H9 (cell line): Measurements from ENCODE around the gene RXYLT1. TPM values are rescaled to one million over a fixed set of nuclear protein-coding genes. Genes with fewer than 3 reads are reported as not detected.

Experiments
- DNase-seq: peaks from one replicate; pipeline ENCODE4 v3.0.0-alpha.2; 2017
- H2AFZ ChIP-seq: one replicate; pipeline ENCODE4 v1.6.1; 2013; ENCODE audit warnings: mild to moderate bottlenecking, low read length, control low read depth, moderate library complexity
- H2AK5ac ChIP-seq: 2 replicates; pipeline ENCODE4 v1.6.1; 2013; ENCODE audit warnings: low read length, control low read depth, mixed read lengths; ENCODE audit not compliant: insufficient read length
- H2BK120ac ChIP-seq: one replicate; pipeline ENCODE4 v1.6.1; 2013; ENCODE audit warnings: low read depth, mild to moderate bottlenecking, low read length, control low read depth, inconsistent platforms; ENCODE audit not compliant: poor library complexity, severe bottlenecking
- H2BK12ac ChIP-seq: 2 replicates; pipeline ENCODE4 v1.6.1; 2013; ENCODE audit warnings: low read length, control low read depth, mixed read lengths, low read depth; ENCODE audit not compliant: insufficient read length
- H2BK15ac ChIP-seq: 2 replicates; pipeline ENCODE4 v1.6.1; 2013; ENCODE audit warnings: low read depth, low read length, control low read depth
- H2BK20ac ChIP-seq: one replicate; pipeline ENCODE4 v1.6.1; 2013; ENCODE audit warnings: low read depth, mild to moderate bottlenecking, low read length, control low read depth, inconsistent platforms; ENCODE audit not compliant: poor library complexity, severe bottlenecking
- H2BK5ac ChIP-seq: 2 replicates; pipeline ENCODE4 v1.6.1; 2013; ENCODE audit warnings: low read length, control low read depth, mixed read lengths; ENCODE audit not compliant: insufficient read length
- H3K14ac ChIP-seq: 2 replicates; pipeline ENCODE4 v1.6.1; 2013; ENCODE audit warnings: low read length, control low read depth; ENCODE audit not compliant: insufficient read depth
- H3K18ac ChIP-seq: 2 replicates; pipeline ENCODE4 v1.6.1; 2013; ENCODE audit warnings: low read depth, mild to moderate bottlenecking, mixed read lengths, low read length, control low read depth; ENCODE audit not compliant: insufficient read length
- H3K23ac ChIP-seq: 2 replicates; pipeline ENCODE4 v1.6.1; 2013; ENCODE audit warnings: low read length, control low read depth, mixed read lengths, low read depth; ENCODE audit not compliant: insufficient read length
- H3K23me2 ChIP-seq: 2 replicates; pipeline ENCODE4 v1.6.1; 2013; ENCODE audit warnings: low read depth, mild to moderate bottlenecking, mixed read lengths, low read length, control low read depth; ENCODE audit not compliant: insufficient read length, poor library complexity, severe bottlenecking
- H3K27ac ChIP-seq: 2 replicates; pipeline ENCODE4 v1.5.1; 2013; ENCODE audit warnings: low read length, control low read depth, mixed read lengths, low read depth; ENCODE audit not compliant: insufficient read length
- H3K27me3 ChIP-seq: 2 replicates; pipeline ENCODE4 v1.6.1; 2013; ENCODE audit warnings: low read length, control low read depth, inconsistent platforms; ENCODE audit not compliant: insufficient read depth
- H3K4ac ChIP-seq: 2 replicates; pipeline ENCODE4 v1.6.1; 2013; ENCODE audit warnings: low read depth, mild to moderate bottlenecking, control low read depth, inconsistent platforms, low read length, moderate library complexity
- H3K4me1 ChIP-seq: 2 replicates; pipeline ENCODE4 v1.6.1; 2013; ENCODE audit warnings: low read length, control low read depth, inconsistent platforms; ENCODE audit not compliant: insufficient read depth
- H3K4me2 ChIP-seq: 2 replicates; pipeline ENCODE4 v1.6.1; 2013; ENCODE audit warnings: low read length, control low read depth, mixed read lengths; ENCODE audit not compliant: insufficient read length, insufficient read depth
- H3K56ac ChIP-seq: 2 replicates; pipeline ENCODE4 v1.6.1; 2013; ENCODE audit warnings: low read depth, mild to moderate bottlenecking, mixed read lengths, low read length, control low read depth; ENCODE audit not compliant: insufficient read length
- H3K79me1 ChIP-seq: 2 replicates; pipeline ENCODE4 v1.6.1; 2013; ENCODE audit warnings: low read depth, mild to moderate bottlenecking, moderate library complexity, low read length, control low read depth, inconsistent platforms; ENCODE audit not compliant: insufficient read depth, poor library complexity, severe bottlenecking
- H3K79me2 ChIP-seq: 2 replicates; pipeline ENCODE4 v1.6.1; 2013; ENCODE audit warnings: low read length, control low read depth, inconsistent platforms; ENCODE audit not compliant: insufficient read depth
- H3K9ac ChIP-seq: 2 replicates; pipeline ENCODE4 v1.6.1; 2013; ENCODE audit warnings: low read length, control low read depth, mixed read lengths; ENCODE audit not compliant: insufficient read length; ENCODE audit errors: extremely low read depth
- H3K9me3 ChIP-seq: one replicate; pipeline ENCODE4 v1.6.1; 2013; ENCODE audit warnings: low read depth, low read length, inconsistent platforms; ENCODE audit not compliant: control insufficient read depth
- H3T11ph ChIP-seq: one replicate; pipeline ENCODE4 v1.6.1; 2013; ENCODE audit warnings: mild to moderate bottlenecking, low read length, control low read depth, inconsistent platforms
- H4K20me1 ChIP-seq: one replicate; pipeline ENCODE4 v1.6.1; 2013; ENCODE audit not compliant: control insufficient read depth, insufficient read length, insufficient read depth
- H4K5ac ChIP-seq: 2 replicates; pipeline ENCODE4 v1.6.1; 2013; ENCODE audit warnings: low read depth, mild to moderate bottlenecking, mixed read lengths, low read length, control low read depth; ENCODE audit not compliant: insufficient read length
- H4K8ac ChIP-seq: replicated peaks from 2 replicates; pipeline ENCODE4 v1.6.1; 2013; ENCODE audit warnings: low read length, control low read depth, mixed read lengths, low read depth; ENCODE audit not compliant: insufficient read length
- H4K91ac ChIP-seq: 2 replicates; pipeline ENCODE4 v1.6.1; 2013; ENCODE audit warnings: low read depth, mild to moderate bottlenecking, moderate library complexity, mixed read lengths, low read length, control low read depth; ENCODE audit not compliant: insufficient read length
- H3K27ac Mint-ChIP-seq, 3 experiments: 2 replicates in 2 of 3; 3 replicates in 1 of 3; pipeline ENCODE4 v1.8.0; 2020 to 2021; ENCODE audit warnings: mixed read lengths in 3 of 3, mild to moderate bottlenecking in 1 of 3, moderate library complexity in 1 of 3
- H3K27me3 Mint-ChIP-seq: 2 replicates; pipeline ENCODE4 v1.8.0; 2021; ENCODE audit warnings: low read depth, mild to moderate bottlenecking, moderate library complexity, mixed read lengths
- H3K36me3 Mint-ChIP-seq, 3 experiments: 2 replicates in 2 of 3; 3 replicates in 1 of 3; pipeline ENCODE4 v1.8.0; 2020 to 2021; ENCODE audit warnings: low read depth in 3 of 3, mixed read lengths in 3 of 3; ENCODE audit not compliant: insufficient read depth in 1 of 3
- H3K4me1 Mint-ChIP-seq, 2 experiments: 2 replicates each; pipeline ENCODE4 v1.8.0; 2020; ENCODE audit warnings: mixed read lengths in 2 of 2
- H3K4me3 Mint-ChIP-seq, 2 experiments: 2 replicates in 1 of 2; 3 replicates in 1 of 2; pipeline ENCODE4 v1.8.0; 2020 to 2021; ENCODE audit warnings: mild to moderate bottlenecking in 2 of 2, mixed read lengths in 2 of 2, moderate library complexity in 1 of 2
- H3K9me3 Mint-ChIP-seq, 2 experiments: 2 replicates in 1 of 2; 3 replicates in 1 of 2; pipeline ENCODE4 v1.8.0; 2020; ENCODE audit warnings: mild to moderate bottlenecking in 2 of 2, mixed read lengths in 2 of 2, moderate library complexity in 1 of 2
- total RNA-seq: library from RNA; stranded (reverse); gene quantifications from 2 replicates; pipeline ENCODE4 v1.2.1, GENCODE V29; 2021
- TF ChIP-seq, protein P1 (sequence below): fragments of 200-600 bp; sonication (generic); conservative IDR thresholded peaks from 3 replicates; pipeline ENCODE4 v1.8.0; 2021; ENCODE audit warnings: antibody characterized with exemption, mild to moderate bottlenecking

RXYLT1 gene
- total RNA-seq, 1 experiment from 2014 or later = 10.1 TPM

DNA sequence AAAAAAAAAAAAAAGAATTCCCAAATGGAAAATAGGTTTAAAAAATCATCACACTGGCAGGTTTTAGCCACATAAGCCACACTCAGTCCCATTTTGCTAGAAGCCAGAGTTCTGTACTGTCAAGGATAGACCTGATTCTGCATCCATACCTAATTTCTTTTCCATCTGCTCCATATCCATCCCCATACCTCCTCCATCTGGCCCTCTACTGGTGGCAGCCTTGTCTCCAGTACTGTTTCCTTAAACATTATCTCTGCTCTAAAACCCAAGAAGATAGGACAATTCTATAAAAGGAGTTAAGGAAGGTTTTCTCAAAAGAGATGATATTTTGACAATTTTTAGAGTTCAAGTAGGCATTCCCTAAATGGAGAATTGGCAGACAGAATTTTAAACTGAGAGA is 26.0 kb upstream of the RXYLT1 start:
- Histone ChIP-seq H3K79me1 (no peaks in the 10 kb centered on the region), H2BK120ac (no peak overlapping the region), H3K9ac (no peak overlapping the region), H3K23me2 (no peaks in the 10 kb centered on the region), H3K27me3 (no peaks in the 10 kb centered on the region), H4K8ac (no peak overlapping the region), H2AFZ (no peak overlapping the region), H3K18ac (no peak overlapping the region), H3K79me2 (no peaks in the 10 kb centered on the region), H3K23ac (no peak overlapping the region), H3K9me3 (no peaks in the 10 kb centered on the region), H3K27ac (no peak overlapping the region), H4K91ac (no peak overlapping the region), H3K4me2 (no peak overlapping the region), H3K4ac (no peak overlapping the region), H3T11ph (no peak overlapping the region), H3K14ac (no peak overlapping the region), H4K5ac (no peak overlapping the region), H4K20me1 (no peaks in the 10 kb centered on the region), H3K56ac (no peak overlapping the region), H2BK20ac (no peak overlapping the region), H2AK5ac (no peak overlapping the region), H3K4me1 (no peaks in the 10 kb centered on the region), H2BK15ac (no peak overlapping the region), H2BK12ac (no peak overlapping the region), H2BK5ac (no peak overlapping the region)
- no peak overlapping the region for H3K27ac Mint-ChIP-seq
- H3K27me3 Mint-ChIP-seq = no peaks in the 10 kb centered on the region
- DNase-seq = no peak
- no peak overlapping the region for H3K4me3 Mint-ChIP-seq
- TF ChIP-seq, protein P1, sequence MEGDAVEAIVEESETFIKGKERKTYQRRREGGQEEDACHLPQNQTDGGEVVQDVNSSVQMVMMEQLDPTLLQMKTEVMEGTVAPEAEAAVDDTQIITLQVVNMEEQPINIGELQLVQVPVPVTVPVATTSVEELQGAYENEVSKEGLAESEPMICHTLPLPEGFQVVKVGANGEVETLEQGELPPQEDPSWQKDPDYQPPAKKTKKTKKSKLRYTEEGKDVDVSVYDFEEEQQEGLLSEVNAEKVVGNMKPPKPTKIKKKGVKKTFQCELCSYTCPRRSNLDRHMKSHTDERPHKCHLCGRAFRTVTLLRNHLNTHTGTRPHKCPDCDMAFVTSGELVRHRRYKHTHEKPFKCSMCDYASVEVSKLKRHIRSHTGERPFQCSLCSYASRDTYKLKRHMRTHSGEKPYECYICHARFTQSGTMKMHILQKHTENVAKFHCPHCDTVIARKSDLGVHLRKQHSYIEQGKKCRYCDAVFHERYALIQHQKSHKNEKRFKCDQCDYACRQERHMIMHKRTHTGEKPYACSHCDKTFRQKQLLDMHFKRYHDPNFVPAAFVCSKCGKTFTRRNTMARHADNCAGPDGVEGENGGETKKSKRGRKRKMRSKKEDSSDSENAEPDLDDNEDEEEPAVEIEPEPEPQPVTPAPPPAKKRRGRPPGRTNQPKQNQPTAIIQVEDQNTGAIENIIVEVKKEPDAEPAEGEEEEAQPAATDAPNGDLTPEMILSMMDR = peak; percentile 49
- H3K9me3 Mint-ChIP-seq = no peaks in the 10 kb centered on the region
- no peaks in the 10 kb centered on the region for H3K4me1 Mint-ChIP-seq
- H3K36me3 Mint-ChIP-seq = no peaks in the 10 kb centered on the region
